Activated naive CD4-positive, alpha-beta T cell treated with Interleukin-2 at 50 U/mL for 16 hours (primary cell): Measurements from ENCODE around the gene ATP2A3.
"Not testable (repeated sequence)": the region's sequence is repeated elsewhere in the genome, so short reads cannot be mapped to it uniquely, and the experiment has no call there.

Experiments
- DNase-seq: peaks from one replicate; pipeline ENCODE4 v3.0.0-alpha.2; 2020

Gene ATP2A3

DNA sequence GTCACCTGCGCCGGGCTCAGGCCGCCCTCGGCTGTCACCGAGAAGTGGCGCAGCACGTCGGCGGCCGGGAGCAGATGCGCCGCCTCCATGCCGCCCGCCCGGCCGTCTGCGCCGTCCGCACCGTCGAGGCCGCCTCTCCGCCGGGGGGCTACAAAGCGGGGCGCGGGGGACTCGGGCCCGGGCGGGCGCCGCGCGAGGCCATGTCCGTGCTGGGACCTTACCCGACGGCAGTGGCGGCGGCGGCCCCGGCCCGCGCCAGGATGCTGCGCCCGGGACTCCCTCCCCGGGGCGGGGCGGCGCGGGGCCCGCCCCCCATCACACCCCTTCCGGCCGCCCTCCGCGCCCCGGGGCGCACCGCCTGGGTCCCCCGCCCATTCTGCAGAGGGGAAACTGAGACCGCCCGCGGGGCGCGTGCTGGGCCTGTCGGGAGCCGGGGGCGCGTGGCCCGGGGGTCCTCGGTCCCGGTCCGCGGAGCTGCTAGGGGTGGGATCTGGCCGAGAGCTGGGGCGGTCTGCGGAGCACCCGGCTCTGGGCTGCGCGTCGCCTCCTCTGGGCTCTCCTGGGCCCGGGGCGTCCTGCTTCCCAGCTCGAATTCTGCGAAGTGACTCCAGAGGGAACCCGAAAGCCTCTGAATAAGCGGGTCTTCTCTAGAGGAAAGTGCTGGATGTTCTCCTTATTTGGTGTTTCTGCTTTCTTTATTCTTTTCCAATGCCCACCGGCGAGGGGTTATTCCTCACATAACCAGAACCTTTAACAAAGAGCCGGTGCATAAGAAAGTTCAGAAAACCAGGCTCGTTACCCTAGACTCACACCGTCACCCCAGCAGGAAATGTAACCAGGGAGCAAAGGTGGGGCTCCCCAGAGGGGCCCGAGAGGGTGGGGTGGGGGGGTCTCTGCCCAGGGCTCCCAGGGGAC, at the start of gene ATP2A3:
Gene ATP2A3, minus strand, starts transcription at position 235 of the 915 bp plus-strand sequence. Its CDS starts 146 bp downstream, at position 89.
- DNase-seq: peak; percentile 71

- no peak for DNase-seq
These were observed 46.5 kb upstream of the ATP2A3 start for GRCh38 chr17:4010754-4011153.

DNA sequence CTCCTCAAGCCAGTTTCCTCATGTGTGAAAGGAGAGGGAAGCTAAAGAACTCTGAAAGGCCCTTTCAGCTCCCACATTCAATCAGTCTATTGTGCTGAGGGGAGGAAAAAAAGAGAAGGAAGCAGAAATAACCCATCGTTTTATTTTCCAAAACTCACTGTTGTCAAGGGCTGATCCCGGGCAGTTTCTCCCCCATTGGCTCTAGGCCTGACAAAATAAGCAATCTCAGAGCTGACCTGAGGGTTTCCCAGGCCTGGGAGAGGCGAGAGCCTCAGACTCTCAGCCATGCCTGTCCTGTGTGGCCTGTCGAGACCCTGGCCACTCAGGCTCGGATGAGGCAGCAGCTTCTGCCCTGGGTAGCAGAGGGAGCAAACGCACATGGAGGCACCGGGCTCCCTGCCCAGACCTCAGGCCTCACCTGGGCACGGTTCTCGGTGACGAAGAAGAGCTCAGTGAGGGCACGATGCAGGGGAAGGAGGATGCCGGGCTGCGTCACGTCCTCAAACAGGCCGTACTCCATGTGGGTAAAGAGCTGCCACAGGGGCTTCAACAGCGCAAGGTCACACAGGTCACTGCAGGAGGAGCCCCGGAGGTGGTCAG, 45.0 kb upstream of the ATP2A3 start:
- DNase-seq: no peak

- no peak for DNase-seq
These were observed 44.4 kb upstream of the ATP2A3 start for GRCh38 chr17:4008441-4009185.

DNA sequence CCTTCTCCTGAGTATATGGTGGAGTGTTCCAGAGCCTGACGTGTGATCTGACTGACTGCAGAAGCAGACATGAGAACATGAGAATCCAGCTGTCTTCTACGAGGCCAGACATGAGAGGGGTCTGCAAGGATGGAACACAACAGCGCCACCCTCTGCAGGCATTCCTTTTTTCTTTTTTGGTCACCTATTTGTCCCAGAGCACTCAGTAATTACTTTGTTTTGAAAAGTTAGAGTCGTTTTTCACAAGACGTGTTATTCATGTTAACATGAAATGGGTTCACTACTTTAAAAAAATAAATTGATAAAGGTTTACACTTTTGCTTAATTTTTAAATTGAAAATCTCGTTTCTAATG, 43.8 kb upstream of the ATP2A3 start:
- DNase-seq: no peak

- DNase-seq: no peak
These were observed 43.3 kb upstream of the ATP2A3 start for GRCh38 chr17:4007346-4008081.

DNA sequence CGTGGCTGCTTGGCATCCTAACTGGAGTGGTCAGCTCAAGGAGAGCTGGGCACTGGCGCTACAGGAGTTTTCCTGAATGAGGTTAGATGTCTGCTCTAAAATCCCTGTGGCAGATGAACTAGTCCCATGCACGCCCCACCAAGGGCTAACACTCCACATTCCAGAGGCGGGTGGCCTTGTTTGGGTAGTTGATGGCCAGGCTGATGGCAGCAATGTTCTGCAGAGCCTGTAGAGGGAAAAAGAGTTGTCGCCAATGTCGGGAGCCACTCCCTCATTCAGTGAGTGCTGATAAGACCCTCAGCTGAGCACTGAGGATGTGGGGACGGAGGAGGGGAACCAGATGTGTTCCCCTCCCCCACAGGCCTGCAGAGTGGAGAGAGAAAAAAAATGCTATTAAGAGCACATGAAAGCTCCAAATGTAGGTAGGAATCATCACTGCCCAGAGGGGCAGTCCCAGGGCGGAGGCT, 42.5 kb upstream of the ATP2A3 start:
- no peak for DNase-seq

DNA sequence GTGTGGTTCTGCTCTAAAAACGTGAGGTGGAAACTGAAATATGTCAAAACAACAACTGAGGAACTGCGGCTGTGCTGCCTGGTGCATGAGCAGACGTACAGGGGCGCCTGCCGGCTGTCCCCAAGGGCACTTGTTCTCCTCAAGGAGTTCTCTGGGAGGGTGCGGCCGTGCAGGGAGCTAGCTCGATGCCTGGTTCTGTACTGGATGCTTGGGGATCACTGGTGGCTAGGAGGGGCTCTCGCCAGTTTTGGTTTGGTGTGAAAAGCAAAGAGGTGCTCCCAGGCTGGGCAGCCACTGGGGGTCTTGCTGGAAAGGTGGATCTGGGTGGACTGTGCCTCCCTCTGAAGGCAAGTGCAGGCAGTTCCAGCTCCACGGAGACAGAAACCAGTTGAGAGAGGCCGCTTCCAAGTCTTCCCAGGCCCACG, 41.9 kb upstream of the ATP2A3 start:
- DNase-seq: no peak

- DNase-seq: no peak
These were observed 41.3 kb upstream of the ATP2A3 start for GRCh38 chr17:4005296-4006164.

GRCh38 chr17:4004517-4005295, 40.5 kb upstream of the ATP2A3 start:
- peak; percentile 52 for DNase-seq

DNA sequence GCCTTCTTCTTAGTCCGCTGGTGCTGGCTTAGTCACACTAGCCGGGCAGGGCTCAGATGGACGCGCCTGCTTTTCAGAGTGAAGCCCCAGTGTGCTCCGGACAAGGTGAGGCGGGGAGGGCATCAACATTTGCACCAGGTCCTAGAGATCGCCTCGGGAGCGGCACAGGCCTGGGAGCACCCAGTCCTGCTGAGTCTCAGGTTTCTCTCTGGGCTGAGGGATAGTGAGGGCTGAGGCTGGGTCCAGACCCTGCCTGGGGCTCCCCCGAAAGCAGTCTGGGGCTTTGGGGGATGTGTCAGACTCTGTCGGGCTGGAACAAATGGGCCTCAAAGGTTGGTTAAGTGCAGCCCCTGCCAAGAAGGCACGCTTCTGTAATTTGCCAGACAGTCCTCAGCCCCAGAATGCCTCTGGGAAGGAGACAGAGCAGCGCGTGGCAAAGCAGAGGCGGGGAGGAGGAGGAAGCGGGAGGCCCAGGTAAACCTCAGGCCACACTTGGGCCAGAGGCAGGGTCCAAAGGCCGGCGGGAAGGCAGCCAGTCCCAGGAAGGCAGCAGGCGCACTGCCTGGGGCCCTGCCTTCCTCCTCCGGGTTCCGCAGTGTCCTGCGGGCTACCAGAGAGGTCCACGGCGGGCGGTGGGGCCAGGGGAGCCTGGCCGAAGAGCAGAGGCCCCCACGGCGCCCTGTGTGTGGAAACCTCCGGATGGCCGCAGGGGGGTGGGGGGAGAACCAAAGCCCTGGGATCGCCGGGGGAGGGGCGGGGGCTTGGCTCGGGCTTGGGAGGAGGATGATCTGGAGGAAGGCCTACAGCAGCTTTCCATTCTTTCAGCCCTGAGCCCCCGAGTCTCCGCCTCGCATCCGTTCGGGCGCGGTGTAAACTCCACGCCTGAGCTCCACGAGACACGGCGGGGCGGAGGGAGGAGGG, 39.5 kb upstream of the ATP2A3 start:
- DNase-seq: no peak

DNA sequence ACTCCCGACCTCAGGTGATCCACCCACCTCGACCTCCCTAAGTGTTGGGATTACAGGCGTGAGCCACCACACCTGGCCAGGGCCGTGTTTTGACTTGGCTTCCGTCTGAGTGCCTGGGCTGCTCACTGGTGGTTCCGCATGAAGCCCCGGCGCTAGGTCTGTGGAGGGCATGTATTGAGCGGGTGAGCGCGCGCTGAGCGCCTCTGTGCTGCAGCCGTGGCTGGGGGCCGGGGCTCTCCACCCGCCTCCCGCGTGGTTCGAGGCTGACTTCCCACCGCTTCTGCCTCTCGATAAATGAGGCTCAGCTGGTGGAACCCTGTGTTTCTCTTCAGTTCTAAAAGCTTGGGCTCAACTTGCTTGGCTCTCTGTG, 38.9 kb upstream of the ATP2A3 start:
- no peak for DNase-seq

DNA sequence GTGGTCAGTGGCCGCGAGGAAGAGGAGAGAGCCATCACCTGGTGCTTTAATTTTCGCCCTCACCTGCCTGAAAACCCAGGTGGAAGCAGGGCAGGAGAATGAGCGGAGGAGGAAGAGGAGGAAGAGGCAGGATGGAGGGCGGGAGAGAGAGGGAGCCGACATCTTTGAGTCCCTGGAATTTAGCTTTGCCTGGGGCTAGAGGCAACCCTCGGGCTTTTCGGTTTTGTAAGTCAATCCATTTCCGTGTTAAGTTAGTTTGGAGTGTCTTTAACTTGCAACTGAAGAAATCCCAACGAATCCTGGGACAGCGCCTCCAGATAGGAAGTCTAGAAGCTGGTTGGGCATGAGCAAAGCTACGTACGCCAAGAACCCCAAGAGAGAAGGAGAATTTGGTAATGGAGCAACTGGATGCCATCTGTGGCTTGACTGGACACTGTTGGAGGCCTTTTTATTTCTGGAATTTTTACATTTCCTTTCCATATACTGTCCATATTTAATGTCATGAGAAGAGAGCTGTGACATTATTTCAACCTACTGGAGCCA, 36.9 kb upstream of the ATP2A3 start:
- no peak for DNase-seq

DNA sequence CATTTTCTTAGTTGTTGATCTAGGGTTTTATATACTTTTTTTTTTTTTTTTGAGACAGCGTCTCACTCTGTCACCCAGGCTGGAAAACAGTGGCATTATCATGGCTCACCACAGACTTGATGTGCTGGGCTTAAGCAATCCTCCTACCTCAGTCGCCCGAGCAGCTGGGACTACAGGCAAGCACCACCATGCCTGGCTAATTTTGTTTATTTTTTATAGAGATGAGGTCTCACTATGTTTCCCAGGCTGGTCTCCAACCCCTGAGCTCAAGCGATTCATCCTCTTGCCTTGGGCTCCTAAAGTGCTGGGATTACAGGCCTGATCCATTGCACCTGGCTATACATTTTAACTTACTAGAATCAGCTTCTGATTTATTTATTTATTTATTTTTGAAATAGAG, 34.2 kb upstream of the ATP2A3 start:
- no peak for DNase-seq

DNA sequence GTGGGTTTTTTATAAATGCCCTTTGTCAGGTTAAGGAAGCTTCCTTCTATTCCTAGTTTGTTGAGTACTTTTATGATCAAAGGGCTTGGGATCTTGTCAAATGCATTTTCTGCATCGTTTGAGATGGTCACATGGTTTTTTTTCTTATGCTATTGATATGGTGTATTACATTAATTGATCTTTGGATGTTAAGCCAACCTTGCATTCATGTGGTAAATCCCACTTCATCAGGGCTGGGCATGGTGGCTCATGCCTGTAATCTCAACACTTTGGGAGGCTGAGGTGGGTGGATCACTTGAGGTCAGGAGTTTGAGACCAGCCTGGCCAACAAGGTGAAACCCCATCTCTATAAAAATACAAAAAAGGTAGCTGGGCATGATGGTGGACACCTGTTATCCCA, 30.8 kb upstream of the ATP2A3 start:
- no peak for DNase-seq

DNA sequence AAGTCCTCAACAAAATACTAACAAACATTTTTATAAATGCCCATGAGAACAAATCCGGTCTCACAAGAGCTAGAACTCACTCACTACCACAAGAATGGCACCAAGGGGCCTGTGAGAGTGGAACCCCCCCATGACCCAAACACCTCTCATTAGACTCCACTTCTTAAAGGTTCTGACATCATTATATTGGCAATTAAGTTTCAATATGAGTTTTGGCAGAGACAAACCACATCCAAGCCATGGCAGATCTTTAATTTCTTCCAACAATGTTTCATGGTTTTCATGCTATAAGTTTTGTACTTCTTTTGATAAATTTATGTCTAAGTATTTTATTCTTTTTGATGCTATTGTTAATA, 30.0 kb upstream of the ATP2A3 start:
- no peak for DNase-seq

- DNase-seq: no peak
These were observed 29.4 kb upstream of the ATP2A3 start for GRCh38 chr17:3993493-3994220.

DNA sequence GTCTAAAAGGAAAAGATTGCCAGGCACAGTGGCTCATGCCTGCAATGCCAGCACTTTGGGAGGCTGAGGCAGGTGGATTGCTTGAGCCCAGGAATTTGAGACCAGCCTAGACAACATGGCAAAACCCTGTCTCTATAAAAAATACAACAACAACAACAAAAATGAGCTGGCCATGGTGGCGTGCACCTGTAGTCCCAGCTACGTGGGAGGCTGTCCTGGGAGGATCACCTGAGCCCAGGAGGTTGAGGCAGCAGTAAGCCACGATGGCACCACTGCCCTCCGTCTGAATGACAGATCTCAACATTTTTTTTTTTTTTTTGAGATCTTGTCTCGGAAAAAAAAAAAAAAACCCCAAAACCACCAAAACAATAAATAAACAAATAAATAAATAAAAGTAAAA, 28.1 kb upstream of the ATP2A3 start:
- no peak for DNase-seq

- DNase-seq: not testable (repeated sequence)
These were observed 27.5 kb upstream of the ATP2A3 start for GRCh38 chr17:3991699-3992098.
